DND-41 (cell line): ENCODE results near the gene RFLNA.

ENCODE experiments used
- ATAC-seq: fragments of 200-7000 bp; cut with Tn5 transposase; 3 replicates; pipeline ENCODE4 v1.9.1; 2021; ENCODE audit warnings: low read depth; ENCODE audit not compliant: insufficient read depth
- DNase-seq: peaks from one replicate; pipeline ENCODE4 v3.0.0-alpha.2; 2020
- H2AFZ ChIP-seq: 2 replicates; pipeline ENCODE4 v1.6.0; 2012; ENCODE audit warnings: low read depth, low read length
- H3K27ac ChIP-seq: 2 replicates; pipeline ENCODE4 v1.5.1; 2012; ENCODE audit warnings: low read length, inconsistent platforms
- H3K27me3 ChIP-seq: fragments of 200-600 bp; sonication (generic); 2 replicates; pipeline ENCODE4 v1.6.0; 2012; ENCODE audit warnings: low read length, mild to moderate bottlenecking, inconsistent platforms; ENCODE audit not compliant: insufficient read depth, poor library complexity
- H3K36me3 ChIP-seq: 2 replicates; pipeline ENCODE4 v1.5.1; 2012; ENCODE audit warnings: low read length, inconsistent platforms; ENCODE audit not compliant: insufficient read depth
- H3K4me1 ChIP-seq: 2 replicates; pipeline ENCODE4 v1.5.1; 2012; ENCODE audit warnings: mild to moderate bottlenecking, low read length; ENCODE audit not compliant: insufficient read depth
- H3K4me2 ChIP-seq: 2 replicates; pipeline ENCODE4 v1.6.0; 2012; ENCODE audit warnings: mild to moderate bottlenecking, moderate library complexity, low read length, inconsistent platforms; ENCODE audit not compliant: insufficient read depth
- H3K4me3 ChIP-seq, 2 experiments: fragments of 200-600 bp in 1 of 2; shearing (Covaris generic) in 1 of 2; 2 replicates each; pipeline ENCODE4 v1.5.1; 2012 to 2016; ENCODE audit warnings: inconsistent platforms in 2 of 2, low read length in 2 of 2, mild to moderate bottlenecking in 2 of 2, low read depth in 1 of 2, moderate library complexity in 1 of 2
- H3K79me2 ChIP-seq: 2 replicates; pipeline ENCODE4 v1.6.0; 2012; ENCODE audit warnings: low read length, inconsistent platforms; ENCODE audit not compliant: insufficient read depth
- H3K9ac ChIP-seq: 2 replicates; pipeline ENCODE4 v1.6.0; 2012; ENCODE audit warnings: low read depth, mild to moderate bottlenecking, inconsistent platforms, low read length, moderate library complexity
- H3K9me3 ChIP-seq: 2 replicates; pipeline ENCODE4 v1.5.1; 2012; ENCODE audit warnings: low read length, moderate library complexity, mild to moderate bottlenecking, inconsistent platforms; ENCODE audit not compliant: insufficient read depth, severe bottlenecking
- H4K20me1 ChIP-seq: 2 replicates; pipeline ENCODE4 v1.6.0; 2012; ENCODE audit warnings: low read length; ENCODE audit not compliant: insufficient read depth
- EZH2 ChIP-seq: IDR thresholded peaks from 3 replicates; pipeline ENCODE4 v1.6.1; 2012; ENCODE audit warnings: borderline replicate concordance, low read depth, mild to moderate bottlenecking, moderate library complexity, low read length, inconsistent platforms; ENCODE audit not compliant: severe bottlenecking
- TF ChIP-seq, protein P1 (sequence below): IDR thresholded peaks from 2 replicates; pipeline ENCODE4 v1.5.1; 2012; ENCODE audit warnings: borderline replicate concordance, low read length, moderate library complexity, mild to moderate bottlenecking; ENCODE audit not compliant: poor library complexity, severe bottlenecking; ENCODE audit errors: extremely low read depth

The RFLNA gene

DNA sequence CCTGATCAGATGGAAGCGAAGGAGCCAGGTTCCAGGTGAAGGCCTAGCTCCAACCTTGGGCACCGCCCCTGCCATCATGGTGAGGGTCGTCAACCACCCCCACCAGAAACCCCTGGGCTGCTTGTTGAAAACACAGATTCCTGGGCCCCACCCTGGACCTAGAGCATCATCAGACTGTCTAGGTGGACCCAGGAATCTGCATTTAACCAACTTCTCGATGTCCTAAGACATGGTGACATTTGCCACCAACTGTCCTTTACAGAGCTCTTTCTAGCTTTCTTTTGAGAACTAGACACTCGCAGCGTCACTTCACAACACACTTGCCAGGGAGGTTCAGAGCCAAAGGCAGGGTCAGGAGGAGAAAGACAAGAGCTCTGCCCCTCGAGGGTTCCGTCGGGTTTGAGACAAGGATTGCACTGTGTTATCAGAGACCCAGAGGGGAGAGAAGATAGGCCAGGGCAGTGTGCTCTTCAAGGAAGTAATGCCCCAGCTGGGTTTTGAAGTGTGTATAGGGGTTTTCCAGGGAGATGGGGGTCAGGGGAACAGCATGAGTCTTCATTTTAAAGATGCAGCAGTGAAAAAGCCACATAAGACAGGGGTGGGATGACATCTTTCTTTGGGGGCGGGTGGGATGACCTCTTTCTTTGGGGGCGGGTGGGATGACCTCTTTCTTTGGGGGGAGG is 24.6 kb downstream of the RFLNA start:
- H3K4me3 ChIP-seq, result no peak overlapping the region
- H3K4me1 ChIP-seq, result no peaks in the 10 kb centered on the region
- TF ChIP-seq, protein P1, sequence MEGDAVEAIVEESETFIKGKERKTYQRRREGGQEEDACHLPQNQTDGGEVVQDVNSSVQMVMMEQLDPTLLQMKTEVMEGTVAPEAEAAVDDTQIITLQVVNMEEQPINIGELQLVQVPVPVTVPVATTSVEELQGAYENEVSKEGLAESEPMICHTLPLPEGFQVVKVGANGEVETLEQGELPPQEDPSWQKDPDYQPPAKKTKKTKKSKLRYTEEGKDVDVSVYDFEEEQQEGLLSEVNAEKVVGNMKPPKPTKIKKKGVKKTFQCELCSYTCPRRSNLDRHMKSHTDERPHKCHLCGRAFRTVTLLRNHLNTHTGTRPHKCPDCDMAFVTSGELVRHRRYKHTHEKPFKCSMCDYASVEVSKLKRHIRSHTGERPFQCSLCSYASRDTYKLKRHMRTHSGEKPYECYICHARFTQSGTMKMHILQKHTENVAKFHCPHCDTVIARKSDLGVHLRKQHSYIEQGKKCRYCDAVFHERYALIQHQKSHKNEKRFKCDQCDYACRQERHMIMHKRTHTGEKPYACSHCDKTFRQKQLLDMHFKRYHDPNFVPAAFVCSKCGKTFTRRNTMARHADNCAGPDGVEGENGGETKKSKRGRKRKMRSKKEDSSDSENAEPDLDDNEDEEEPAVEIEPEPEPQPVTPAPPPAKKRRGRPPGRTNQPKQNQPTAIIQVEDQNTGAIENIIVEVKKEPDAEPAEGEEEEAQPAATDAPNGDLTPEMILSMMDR, result no peak
- no peak for TF ChIP-seq EZH2
- DNase-seq (no peak), ATAC-seq (no peak)
- H3K27me3 ChIP-seq, result no peaks in the 10 kb centered on the region
- no peak overlapping the region for H3K4me2 ChIP-seq
- peaks cover 13% of the 10 kb centered on the region for H3K36me3 ChIP-seq
- H3K79me2 ChIP-seq, result no peaks in the 10 kb centered on the region
- no peak overlapping the region for H3K27ac ChIP-seq
- H3K9me3 ChIP-seq, result peaks cover 12% of the 10 kb centered on the region
- H3K9ac ChIP-seq, result no peak overlapping the region
- 0 out of 2 replicates have a peak, but pooled peaks cover 3% of the 10 kb centered on the region for H4K20me1 ChIP-seq
- no peak overlapping the region for H2AFZ ChIP-seq

DNA sequence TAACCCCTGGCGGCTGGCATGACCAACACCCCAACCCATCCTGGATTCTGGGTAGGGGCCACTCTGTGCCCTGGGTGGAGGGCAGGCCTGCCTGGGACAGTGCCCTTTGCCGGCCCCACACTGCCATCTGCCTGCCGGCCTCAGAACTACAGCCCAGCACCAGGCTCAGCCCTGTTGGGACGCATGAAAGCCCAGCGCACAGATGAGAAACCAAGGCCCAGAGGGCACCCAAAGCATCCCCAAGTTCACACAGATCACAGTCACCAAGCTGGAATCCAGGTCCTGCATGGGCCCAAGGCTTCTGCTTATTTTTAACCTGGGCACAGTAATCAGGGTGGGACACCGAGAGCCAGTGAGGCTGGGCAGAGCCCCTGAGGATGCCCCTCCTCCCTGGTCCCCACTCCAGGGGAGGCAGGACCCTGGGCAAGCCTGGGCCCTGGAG is 26.2 kb downstream of the RFLNA start:
- peaks cover 19% of the 10 kb centered on the region for H3K9me3 ChIP-seq
- DNase-seq, result peak; percentile 75
- H3K4me1 ChIP-seq, result no peaks in the 10 kb centered on the region

DNA sequence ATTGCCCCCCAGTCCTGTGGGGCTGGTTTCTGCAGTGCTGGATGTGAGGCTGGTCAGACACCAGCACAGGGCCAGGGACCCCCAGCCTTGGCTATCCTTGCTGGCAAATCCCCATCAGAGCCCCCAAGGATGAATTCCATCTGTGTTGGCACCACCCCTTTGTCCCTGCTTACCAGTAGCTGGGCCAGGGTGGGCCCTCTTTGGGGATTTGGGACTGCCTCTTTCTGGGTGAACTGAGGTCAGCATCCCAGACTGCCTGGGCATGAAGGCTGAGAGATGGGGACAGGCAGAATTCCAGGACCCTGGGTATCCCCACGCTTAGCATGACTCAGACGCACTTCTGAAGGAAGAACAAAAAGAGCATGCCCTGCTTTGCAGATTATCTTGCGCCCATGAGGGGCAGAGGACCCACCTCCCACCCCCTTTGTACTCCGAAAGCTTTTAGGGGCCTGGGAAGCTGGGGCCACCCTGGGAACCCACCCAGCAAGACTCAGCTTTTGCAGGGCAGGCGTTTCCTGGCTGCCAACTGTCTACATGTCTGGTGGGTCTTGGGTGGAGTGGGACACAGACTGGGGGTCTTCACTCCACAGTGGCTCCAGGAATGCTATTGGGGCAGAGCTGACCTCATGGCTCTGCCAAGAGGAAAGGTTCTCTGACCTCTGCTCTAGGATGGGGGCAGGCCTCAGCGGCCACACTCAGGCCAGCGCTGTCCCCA is 26.8 kb downstream of the RFLNA start:
- Histone ChIP-seq H3K4me1 (no peaks in the 10 kb centered on the region), H2AFZ (no peak overlapping the region), H3K79me2 (no peaks in the 10 kb centered on the region), H4K20me1 (0 out of 2 replicates have a peak, but pooled peaks cover 3% of the 10 kb centered on the region), H3K27me3 (no peaks in the 10 kb centered on the region), H3K36me3 (peaks cover 33% of the 10 kb centered on the region), H3K27ac (no peak overlapping the region), H3K4me2 (no peak overlapping the region), H3K4me3 (no peak overlapping the region), H3K9ac (no peak overlapping the region), H3K9me3 (peaks cover 19% of the 10 kb centered on the region)
- DNase-seq (no peak), ATAC-seq (peak; percentile 12; the same call in 2 of the 3 replicates)
- TF ChIP-seq, protein P1, result no peak
- TF ChIP-seq EZH2, result no peak

More for the DNA sequence above, 26.2 kb downstream of the RFLNA start:
- peak; percentile 87 for ATAC-seq
- Histone ChIP-seq H3K79me2 (no peaks in the 10 kb centered on the region), H3K4me3 (no peak overlapping the region), H3K9ac (no peak overlapping the region), H4K20me1 (0 out of 2 replicates have a peak, but pooled peaks cover 3% of the 10 kb centered on the region), H3K27ac (peak overlapping the region; percentile 27; the same call in 1 of the 2 replicates), H3K27me3 (no peaks in the 10 kb centered on the region), H3K36me3 (peaks cover 27% of the 10 kb centered on the region), H3K4me2 (no peak overlapping the region), H2AFZ (no peak overlapping the region)
- TF ChIP-seq, protein P1, result peak; percentile 95
- TF ChIP-seq EZH2, result no peak
